Retina (tissue), 1 donor: ENCODE measurements around the gene C1QTNF8.

Source experiments
- DNase-seq: peaks from one replicate; pipeline ENCODE4 v3.0.0-alpha.2; 2016

Gene C1QTNF8

GRCh38 chr16:1107731-1108130 is 11.7 kb upstream of the C1QTNF8 start:
- DNase-seq, result no peak

GRCh38 chr16:1107141-1107540 is 11.1 kb upstream of the C1QTNF8 start:
- DNase-seq, result no peak

- no peak for DNase-seq
These were observed 10.6 kb upstream of the C1QTNF8 start for GRCh38 chr16:1106659-1107058.

- peak; percentile 85 for DNase-seq
These were observed 10.0 kb upstream of the C1QTNF8 start for GRCh38 chr16:1105888-1106620.

- DNase-seq, result no peak
These were observed 7.6 kb upstream of the C1QTNF8 start for GRCh38 chr16:1103636-1103980.

GRCh38 chr16:1102921-1103635 is 7.0 kb upstream of the C1QTNF8 start:
- peak; percentile 82 for DNase-seq

GRCh38 chr16:1102333-1102700 is 6.3 kb upstream of the C1QTNF8 start:
- no peak for DNase-seq

GRCh38 chr16:1101573-1102332 is 5.7 kb upstream of the C1QTNF8 start:
- DNase-seq, result no peak

GRCh38 chr16:1101133-1101532 is 5.1 kb upstream of the C1QTNF8 start:
- DNase-seq, result peak; percentile 39

- no peak for DNase-seq
These were observed 4.2 kb upstream of the C1QTNF8 start for GRCh38 chr16:1100084-1100800.

GRCh38 chr16:1099189-1100083 is 3.4 kb upstream of the C1QTNF8 start:
- no peak for DNase-seq

GRCh38 chr16:1098266-1098991 is 2.4 kb upstream of the C1QTNF8 start:
- DNase-seq, result peak; percentile 73

GRCh38 chr16:1097800-1098199 is 1.8 kb upstream of the C1QTNF8 start:
- no peak for DNase-seq

GRCh38 chr16:1097156-1097555 is 1.1 kb upstream of the C1QTNF8 start:
- DNase-seq, result no peak

- DNase-seq, result no peak
These were observed 435 bp downstream of the C1QTNF8 start for GRCh38 chr16:1095450-1096168.

GRCh38 chr16:1094601-1095449 is 1.2 kb downstream of the C1QTNF8 start:
- no peak for DNase-seq

GRCh38 chr16:1094124-1094479 is 1.9 kb downstream of the C1QTNF8 start:
- DNase-seq, result no peak

- peak; percentile 66 for DNase-seq
These were observed 2.5 kb downstream of the C1QTNF8 start for GRCh38 chr16:1093284-1094123.
